Measurements from ENCODE around the gene ZSCAN10. TPM values are rescaled to one million over a fixed set of nuclear protein-coding genes. Genes with fewer than 3 reads are reported as not detected.

Gene ZSCAN10
- total RNA-seq, 4 donors from 2014 or later = not detected

DNA sequence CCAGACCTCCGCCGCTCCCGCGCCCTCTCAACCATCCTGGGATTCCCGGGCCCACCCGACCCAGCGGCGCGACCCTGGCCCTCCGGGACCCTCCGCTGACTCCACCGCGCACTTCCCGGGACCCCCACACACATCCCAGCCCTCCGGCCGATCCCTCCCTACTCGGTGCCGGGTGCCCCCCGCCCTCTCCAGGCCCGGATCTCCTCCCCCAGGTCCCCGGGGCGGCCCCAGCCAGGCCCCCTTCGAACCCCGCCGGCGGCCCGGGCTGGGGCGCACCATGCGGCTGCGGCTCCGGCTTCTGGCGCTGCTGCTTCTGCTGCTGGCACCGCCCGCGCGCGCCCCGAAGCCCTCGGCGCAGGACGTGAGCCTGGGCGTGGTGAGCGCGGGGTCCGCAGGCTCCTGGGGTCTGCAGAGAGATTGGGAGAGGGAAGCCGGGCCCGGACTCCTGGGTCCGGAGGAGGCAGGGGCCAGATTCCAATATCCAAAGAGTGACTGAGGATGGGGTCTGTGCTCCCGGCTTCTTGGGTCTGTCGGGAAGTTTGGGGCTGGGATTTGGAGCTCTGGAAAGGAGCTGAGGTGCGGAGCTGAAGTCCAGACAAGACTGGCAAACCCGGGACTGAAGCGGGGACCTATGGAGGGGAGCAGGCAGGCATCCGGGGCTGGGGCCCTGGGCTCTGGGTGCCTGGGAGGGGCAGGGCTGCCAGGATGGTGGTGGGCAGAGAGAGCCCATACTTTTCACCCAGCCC lies 52.3 kb downstream of the ZSCAN10 start:
- Histone ChIP-seq H3K36me3 (no peaks in the 10 kb centered on the region), H3K4me1 (peaks cover 10 to 20% of the 10 kb centered on the region in 2 donors), H3K27me3 (peaks cover 31% of the 10 kb centered on the region), H3K27ac (no peak overlapping the region), H3K4me3 (replicated peaks in 1 of 3) (peak overlapping the region in 1 of 3 donors; percentile 19), H3K9me3 (no peaks in the 10 kb centered on the region)
- 4% methylated on average over 7 to 16 of the region's 54 CpGs for WGBS, 2 donors
- no peak for DNase-seq
- TF ChIP-seq CTCF (IDR thresholded peaks at IDR 0.05) = no peak
- no peak for TF ChIP-seq POLR2A (IDR thresholded peaks at IDR 0.05)
- intact Hi-C loops (cut with DNase I) = no loop called here

DNA sequence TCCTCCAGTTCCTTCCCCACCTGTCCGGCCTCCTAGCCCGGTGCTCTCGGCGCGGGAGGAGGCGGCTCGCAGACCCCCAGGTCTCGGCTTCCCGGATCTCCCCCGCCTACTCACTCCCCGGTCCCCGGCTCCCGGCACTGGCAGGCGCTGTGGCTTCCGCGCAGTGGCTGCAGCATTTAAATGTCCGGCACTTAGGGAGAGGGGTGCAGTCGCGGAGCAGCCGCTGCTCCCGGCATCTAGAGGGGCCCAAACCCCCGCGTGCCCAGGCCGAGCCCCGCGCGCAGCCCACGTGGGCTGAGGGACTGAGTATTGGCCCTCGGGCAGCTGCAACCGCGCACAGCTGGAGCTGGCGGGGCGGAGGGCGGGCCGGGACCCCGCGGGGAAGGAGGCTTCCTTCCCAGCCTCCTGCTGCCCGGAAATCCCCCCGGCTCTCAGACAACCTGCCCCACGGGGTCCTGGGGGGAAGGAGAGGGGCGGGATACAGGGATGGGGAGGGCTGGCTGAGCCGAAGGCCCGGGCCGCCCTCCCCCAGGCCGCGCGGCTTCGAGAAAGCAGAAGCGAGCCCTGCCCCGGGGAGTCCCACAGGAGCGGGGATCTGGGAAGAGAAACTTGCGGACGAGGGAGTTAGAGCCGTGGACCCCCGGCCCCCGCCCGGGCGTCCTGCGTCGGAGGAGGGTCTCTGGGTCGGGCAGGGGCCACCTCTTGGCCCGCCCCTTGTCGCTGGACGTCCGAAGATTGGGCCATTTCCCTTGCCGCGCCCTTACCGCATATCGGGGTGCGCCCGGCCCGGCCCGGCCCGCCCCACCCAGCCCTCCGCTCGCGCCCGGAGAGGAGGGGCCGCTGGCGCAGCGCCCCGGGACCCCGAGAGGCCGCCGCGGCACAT lies 53.1 kb downstream of the ZSCAN10 start, which contains the start of gene MMP25:
Gene MMP25 (plus strand): TSS at position 804 of the 883 bp plus-strand sequence. CDS start 357 bp downstream, outside the sequence.
- no peak within 1 kb of the TSS for H3K27ac ChIP-seq
- H3K36me3 ChIP-seq = no peaks in the 10 kb centered on the region
- 3% methylated on average over 18 of the region's 86 CpGs; no CpG with 5 or more reads in 1 of the 2 donors for WGBS, 2 donors
- intact Hi-C loops (cut with DNase I) = no loop called here
- DNase-seq = no peak
- H3K4me3 ChIP-seq (replicated peaks in 1 of 3) = peak within 1 kb of the TSS in 1 of 3 donors; percentile 19
- H3K9me3 ChIP-seq = no peaks in the 10 kb centered on the region
- peaks cover 10 to 20% of the 10 kb centered on the region in 2 donors for H3K4me1 ChIP-seq
- H3K27me3 ChIP-seq = peaks cover 31% of the 10 kb centered on the region
- no peak for TF ChIP-seq CTCF (IDR thresholded peaks at IDR 0.05)
- no peak for TF ChIP-seq POLR2A (IDR thresholded peaks at IDR 0.05)

DNA sequence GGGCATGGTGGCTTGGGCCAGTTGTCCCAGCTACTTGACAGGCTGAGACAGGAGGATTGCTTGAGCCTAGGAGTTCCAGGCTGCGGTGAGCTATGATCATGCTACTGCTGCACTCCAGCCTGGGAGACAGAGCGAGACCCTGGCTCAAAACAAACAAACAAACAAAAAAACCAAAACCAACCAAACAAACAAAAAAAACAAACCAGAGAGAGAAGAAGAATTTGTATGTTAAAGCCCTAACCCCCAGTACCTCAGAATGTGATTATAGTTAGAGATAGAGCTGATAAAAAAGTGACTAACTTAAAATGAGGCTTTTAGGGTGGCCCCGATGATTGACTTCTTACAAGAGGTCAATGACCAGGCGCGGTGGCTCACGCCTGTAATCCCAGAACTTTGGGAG lies 54.4 kb downstream of the ZSCAN10 start:
- no peak for TF ChIP-seq CTCF (IDR thresholded peaks at IDR 0.05)
- TF ChIP-seq POLR2A (IDR thresholded peaks at IDR 0.05) = no peak
- Histone ChIP-seq H3K36me3 (no peaks in the 10 kb centered on the region), H3K4me3 (replicated peaks in 1 of 3) (no peak overlapping the region), H3K27ac (no peak overlapping the region), H3K4me1 (peaks cover 10 to 20% of the 10 kb centered on the region in 2 donors), H3K27me3 (peaks cover 31% of the 10 kb centered on the region), H3K9me3 (no peaks in the 10 kb centered on the region)
- intact Hi-C loops (cut with DNase I) = no loop called here
- DNase-seq = no peak
- 86 to 89% methylated on average over 6 of the region's 6 CpGs for WGBS, 2 donors

DNA sequence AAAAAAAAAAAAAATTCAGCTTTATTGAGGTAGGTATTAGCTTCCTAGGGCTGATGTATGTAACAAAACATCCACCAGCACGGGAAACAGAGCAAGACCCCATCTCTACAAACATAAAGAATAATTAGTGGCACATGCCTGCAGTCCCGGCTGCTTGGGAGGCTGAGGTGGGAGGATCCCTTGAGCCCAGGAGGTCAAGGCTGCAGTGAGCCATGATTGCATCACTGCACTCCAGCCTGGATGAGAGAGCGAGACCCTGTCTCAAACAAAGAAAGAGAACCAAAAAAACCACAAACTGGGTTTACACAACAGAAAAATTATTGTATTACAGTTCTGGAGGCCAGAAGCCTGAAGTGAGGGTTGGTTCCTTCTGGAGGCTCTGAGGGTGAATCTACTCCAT lies 56.7 kb downstream of the ZSCAN10 start:
- 83 to 91% methylated on average over 3 of the region's 3 CpGs for WGBS, 2 donors
- Histone ChIP-seq H3K36me3 (no peaks in the 10 kb centered on the region), H3K27ac (no peak overlapping the region), H3K9me3 (no peaks in the 10 kb centered on the region), H3K4me3 (replicated peaks in 1 of 3) (no peak overlapping the region), H3K27me3 (peaks cover 31% of the 10 kb centered on the region), H3K4me1 (peaks cover 13 to 26% of the 10 kb centered on the region in 2 donors)
- no peak for DNase-seq
- TF ChIP-seq CTCF (IDR thresholded peaks at IDR 0.05) (no peak), POLR2A (IDR thresholded peaks at IDR 0.05) (no peak)
- intact Hi-C loops (cut with DNase I) = no loop called here

Measured in thyroid gland (tissue), 4 donors.